ENCODE measurements around the gene SLC30A3.

DNA sequence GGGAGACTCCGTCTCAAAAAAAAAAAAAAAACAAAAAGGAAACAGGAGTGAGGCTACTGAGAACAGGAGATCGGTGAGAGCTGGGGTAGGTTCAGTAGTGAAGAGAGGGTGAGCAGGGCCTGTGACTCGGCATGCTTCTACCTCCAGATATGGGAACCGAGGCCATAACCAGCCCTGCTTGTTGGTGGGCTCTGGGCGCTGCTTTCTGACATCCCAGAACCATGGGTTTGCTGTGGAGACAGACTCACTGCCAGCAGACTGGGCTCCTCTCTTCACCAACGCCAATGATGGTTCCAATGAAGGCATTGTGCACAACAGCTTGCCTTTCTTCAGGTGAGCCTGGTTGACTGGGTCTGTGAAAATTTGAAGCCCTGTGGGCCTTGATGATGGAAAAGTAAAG, 39.4 kb downstream of the SLC30A3 start:
- TF ChIP-seq CTCF (conservative IDR thresholded peaks at IDR 0.05) (no peak), EZH2 (IDR thresholded peaks at IDR 0.05; ENCODE audit: low read depth) (no peak)

Measured in PC-9 (cell line).